H1 (cell line): ENCODE measurements around the gene SPATA31D4. TPM values are rescaled to one million over a fixed set of nuclear protein-coding genes. Genes with fewer than 3 reads are reported as not detected.
"Not testable (repeated sequence)": the region's sequence is repeated elsewhere in the genome, so short reads cannot be mapped to it uniquely, and the experiment has no call there.

Experiments used
- CTCF ChIA-PET: fragments of 300-600 bp; sonication (Branson Sonifier 250); formaldehyde crosslinking; loops from one replicate; lab custom pipeline; 2021; ENCODE audit not compliant: partially characterized antibody; lab: Charles Lee
- POLR2A ChIA-PET: fragments of 300-600 bp; sonication (Branson Sonifier 250); formaldehyde crosslinking; loops from one replicate; lab custom pipeline; 2021; ENCODE audit warnings: inconsistent platforms; ENCODE audit not compliant: partially characterized antibody; lab: Charles Lee
- DNase-seq, 2 experiments: peaks; one replicate each; pipeline versions ENCODE4 v3.0.0 to v3.0.0-alpha.2; 2010 to 2022; ENCODE audit warnings: low spot score in 2 of 2, low read depth in 1 of 2, mixed read lengths in 1 of 2
- FAIRE-seq: peaks from 2 replicates; lab custom pipeline; 2011; peaks lifted over from hg19 to GRCh38; lab: Jason Lieb, UNC
- H2AFZ ChIP-seq: 2 replicates; pipeline ENCODE4 v1.8.1; 2012; ENCODE audit warnings: low read length, inconsistent platforms
- H2AK5ac ChIP-seq: 2 replicates; pipeline ENCODE4 v1.6.1; 2013; ENCODE audit warnings: low read depth, low read length
- H2BK120ac ChIP-seq: replicated peaks from 2 replicates; pipeline ENCODE3; 2013; ENCODE audit warnings: low read depth, low read length, inconsistent platforms
- H2BK12ac ChIP-seq: 2 replicates; pipeline ENCODE4 v1.6.1; 2013; ENCODE audit warnings: low read depth, low read length
- H2BK15ac ChIP-seq: 2 replicates; pipeline ENCODE4 v1.6.1; 2013; ENCODE audit warnings: low read length
- H2BK20ac ChIP-seq: 2 replicates; pipeline ENCODE4 v1.6.1; 2013; ENCODE audit warnings: low read length
- H2BK5ac ChIP-seq: 2 replicates; pipeline ENCODE4 v1.6.1; 2013; ENCODE audit warnings: low read depth, low read length
- H3K14ac ChIP-seq: 2 replicates; pipeline ENCODE4 v1.6.1; 2013; ENCODE audit warnings: inconsistent platforms; ENCODE audit not compliant: insufficient read length
- H3K18ac ChIP-seq: 2 replicates; pipeline ENCODE4 v1.6.1; 2013; ENCODE audit warnings: low read length; ENCODE audit errors: extremely low read depth
- H3K23ac ChIP-seq: 2 replicates; pipeline ENCODE4 v1.6.1; 2013; ENCODE audit warnings: inconsistent platforms; ENCODE audit not compliant: insufficient read length
- H3K23me2 ChIP-seq: 2 replicates; pipeline ENCODE4 v1.6.1; 2013; ENCODE audit warnings: low read depth, low read length
- H3K27ac ChIP-seq: 2 replicates; pipeline ENCODE4 v1.6.1; 2011; ENCODE audit warnings: low read depth, low read length, inconsistent platforms
- H3K27me3 ChIP-seq, 4 experiments: replicated peaks in 1 of 4; 1 replicate in 1 of 4; 2 replicates in 3 of 4; pipeline versions ENCODE4 v1.6.1 to v1.8.1; 2011 to 2013; ENCODE audit warnings: low read length in 3 of 4, mild to moderate bottlenecking in 3 of 4, inconsistent platforms in 2 of 4, mixed read lengths in 2 of 4, moderate library complexity in 1 of 4; ENCODE audit not compliant: control insufficient read depth in 3 of 4, insufficient read depth in 3 of 4; ENCODE audit errors: extremely low read depth in 1 of 4
- H3K36me3 ChIP-seq, 4 experiments: 2 replicates each; pipeline versions ENCODE4 v1.6.1 to v1.8.1; 2011 to 2013; ENCODE audit warnings: mild to moderate bottlenecking in 4 of 4, low read length in 3 of 4, moderate library complexity in 2 of 4, control low read depth in 1 of 4, inconsistent platforms in 1 of 4; ENCODE audit not compliant: insufficient read depth in 4 of 4, control insufficient read depth in 2 of 4
- H3K4ac ChIP-seq: replicated peaks from 2 replicates; pipeline ENCODE3; 2013; ENCODE audit warnings: low read length, low read depth, mixed read lengths, inconsistent platforms; ENCODE audit not compliant: insufficient read length
- H3K4me1 ChIP-seq, 4 experiments: replicated peaks in 1 of 4; 1 replicate in 1 of 4; 2 replicates in 3 of 4; pipeline versions ENCODE4 v1.6.1 to v1.8.1; 2011 to 2013; ENCODE audit warnings: low read length in 3 of 4, inconsistent platforms in 2 of 4, mixed read lengths in 1 of 4; ENCODE audit not compliant: insufficient read depth in 4 of 4, control insufficient read depth in 3 of 4
- H3K4me2 ChIP-seq, 2 experiments: 2 replicates each; pipeline versions ENCODE4 v1.6.1 to v1.8.1; 2011 to 2013; ENCODE audit warnings: low read depth in 2 of 2, low read length in 2 of 2, control low read depth in 1 of 2, inconsistent platforms in 1 of 2, mild to moderate bottlenecking in 1 of 2; ENCODE audit not compliant: insufficient read depth in 1 of 2
- H3K4me3 ChIP-seq, 4 experiments: fragments of 200-600, 300-600 bp in 1 of 4; sonication (generic), shearing (Covaris generic), sonication (Bioruptor Twin) in 1 of 4; 2 replicates each; pipeline versions ENCODE4 v1.5.1 to v1.8.1; 2011 to 2016; ENCODE audit warnings: low read length in 4 of 4, low read depth in 3 of 4, control low read depth in 2 of 4, inconsistent platforms in 2 of 4, mild to moderate bottlenecking in 2 of 4, mixed read lengths in 1 of 4, moderate library complexity in 1 of 4; ENCODE audit not compliant: insufficient read depth in 2 of 4; ENCODE audit errors: extremely low read depth in 1 of 4
- H3K56ac ChIP-seq: replicated peaks from 2 replicates; pipeline ENCODE3; 2013; ENCODE audit warnings: low read depth, mild to moderate bottlenecking, mixed read lengths, low read length, inconsistent platforms; ENCODE audit not compliant: insufficient read length
- H3K79me1 ChIP-seq: 2 replicates; pipeline ENCODE4 v1.6.1; 2013; ENCODE audit warnings: low read depth, low read length, control low read depth
- H3K79me2 ChIP-seq, 2 experiments: 2 replicates each; pipeline versions ENCODE4 v1.6.1 to v1.8.1; 2012 to 2013; ENCODE audit warnings: low read length in 2 of 2, mild to moderate bottlenecking in 2 of 2, inconsistent platforms in 1 of 2; ENCODE audit not compliant: insufficient read depth in 2 of 2, control insufficient read depth in 1 of 2
- H3K9ac ChIP-seq, 4 experiments: replicated peaks in 1 of 4; 1 replicate in 1 of 4; 2 replicates in 3 of 4; pipeline versions ENCODE4 v1.6.1 to v1.8.1; 2011 to 2013; ENCODE audit warnings: low read depth in 3 of 4, low read length in 3 of 4, control low read depth in 2 of 4, mild to moderate bottlenecking in 2 of 4, moderate library complexity in 2 of 4, inconsistent platforms in 1 of 4; ENCODE audit errors: extremely low read depth in 1 of 4
- H3K9me3 ChIP-seq, 2 experiments: 2 replicates each; pipeline versions ENCODE4 v1.6.1 to v1.8.1; 2012 to 2013; ENCODE audit warnings: mild to moderate bottlenecking in 2 of 2, moderate library complexity in 2 of 2, control low read depth in 1 of 2, inconsistent platforms in 1 of 2, low read depth in 1 of 2, low read length in 1 of 2, mixed read lengths in 1 of 2; ENCODE audit not compliant: insufficient read depth in 2 of 2
- H4K20me1 ChIP-seq, 2 experiments: replicated peaks in 1 of 2; 2 replicates each; pipeline versions ENCODE3 to v1.8.1; 2011 to 2013; ENCODE audit warnings: inconsistent platforms in 2 of 2, low read length in 2 of 2, mild to moderate bottlenecking in 1 of 2; ENCODE audit not compliant: insufficient read depth in 2 of 2, control insufficient read depth in 1 of 2
- H4K5ac ChIP-seq: 2 replicates; pipeline ENCODE4 v1.6.1; 2013; ENCODE audit warnings: low read length, low read depth, mixed read lengths, inconsistent platforms; ENCODE audit not compliant: insufficient read length
- H4K8ac ChIP-seq: 2 replicates; pipeline ENCODE4 v1.8.0; 2013; ENCODE audit warnings: mild to moderate bottlenecking, moderate library complexity, low read length, inconsistent platforms; ENCODE audit not compliant: insufficient read depth; ENCODE audit errors: extremely low read depth
- H4K91ac ChIP-seq: replicated peaks from 2 replicates; pipeline ENCODE3; 2013; ENCODE audit warnings: low read length, mixed read lengths, inconsistent platforms; ENCODE audit not compliant: insufficient read length
- SAP30 ChIP-seq: fragments of 300-600 bp; sonication (generic); IDR thresholded peaks from 2 replicates; pipeline ENCODE4 v1.7.1; 2012; ENCODE audit warnings: low read length, moderate library complexity, mild to moderate bottlenecking, inconsistent platforms; ENCODE audit not compliant: insufficient read depth, insufficient replicate concordance
- TBP ChIP-seq: IDR thresholded peaks from 2 replicates; pipeline ENCODE4 v1.6.1; 2011; ENCODE audit warnings: low read depth, low read length, improper control_type of control experiment
- WGBS, 2 experiments: shearing (Covaris generic) in 1 of 2; methylation state at CpG; one replicate each; pipeline versions ENCODE4 v1.1.6 to v1.1.7; 2013 to 2015; ENCODE audit warnings: low lambda C conversion rate in 2 of 2, mixed read lengths in 2 of 2, inconsistent platforms in 1 of 2, low coverage in 1 of 2, missing lambda C conversion rate in 1 of 2; ENCODE audit not compliant: insufficient replicate concordance in 2 of 2, insufficient coverage in 1 of 2, insufficient read length in 1 of 2; ENCODE audit errors: extremely low coverage in 1 of 2, missing lambda C conversion rate in 1 of 2; 5-methylcytosine and 5-hydroxymethylcytosine counted together
- polyA plus RNA-seq, 7 experiments: library from polyadenylated mRNA; depleted of rRNA in 3 of 7; stranded (reverse) in 5 of 7; unstranded in 2 of 7; fragments of >200 nt in 5 of 7; fragments of 200-250 nt in 2 of 7; gene quantifications; 1 replicate in 5 of 7; 2 replicates in 1 of 7; 4 replicates in 1 of 7; pipeline versions ENCODE4 v1.2.1 to v1.2.3, GENCODE V29; 2011 to 2013; ENCODE audit warnings: missing spikeins in 2 of 7, mixed read lengths in 2 of 7
- total RNA-seq: library from RNA; stranded (reverse); fragmentation: NEBNext Ultra II Directional; extraction: Animal tissue kit (Norgen Biotek cat#: 25700); gene quantifications from 2 replicates; pipeline ENCODE4 v1.2.1, GENCODE V29; 2021

SPATA31D4 gene
- total and polyA plus RNA-seq, 2 of the 8 experiments (the other 6 are each of a cell fraction or from before 2014, with no cell fraction given): not detected

DNA sequence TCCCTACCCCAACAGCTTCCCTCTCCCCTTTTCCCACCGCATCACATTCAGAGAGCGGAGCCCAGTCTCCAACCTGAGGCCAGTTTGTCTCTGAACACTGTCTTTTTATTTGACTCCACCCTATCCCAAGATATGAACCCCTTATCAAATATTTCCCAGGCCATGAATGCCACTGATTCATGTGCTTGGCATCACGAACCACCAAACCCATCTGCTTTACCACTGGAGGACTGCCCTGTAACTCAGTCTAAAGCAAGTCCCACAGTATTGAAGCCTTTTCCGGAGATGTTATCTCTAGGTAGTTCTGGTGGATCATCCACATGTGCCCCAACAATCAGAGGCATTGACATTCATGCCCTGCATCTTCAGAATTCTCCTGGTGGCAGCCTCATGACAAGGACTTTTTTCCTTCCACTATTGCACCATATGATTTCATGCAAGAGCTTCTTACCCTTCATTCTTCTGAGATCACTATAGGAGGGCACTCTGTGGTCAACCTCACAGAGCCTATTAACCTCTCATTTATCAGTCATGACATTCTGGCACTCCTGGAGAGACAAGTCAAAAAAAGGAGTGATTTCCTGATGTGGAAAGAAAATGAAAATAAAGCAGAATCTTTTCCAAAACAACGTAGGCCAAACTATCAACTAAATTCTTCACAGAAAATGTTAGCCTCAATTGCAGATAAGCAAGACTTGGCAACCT is 12.3 kb upstream of the SPATA31D4 start (continued):
- no peak for TF ChIP-seq SAP30
- no peak for TF ChIP-seq TBP

DNA sequence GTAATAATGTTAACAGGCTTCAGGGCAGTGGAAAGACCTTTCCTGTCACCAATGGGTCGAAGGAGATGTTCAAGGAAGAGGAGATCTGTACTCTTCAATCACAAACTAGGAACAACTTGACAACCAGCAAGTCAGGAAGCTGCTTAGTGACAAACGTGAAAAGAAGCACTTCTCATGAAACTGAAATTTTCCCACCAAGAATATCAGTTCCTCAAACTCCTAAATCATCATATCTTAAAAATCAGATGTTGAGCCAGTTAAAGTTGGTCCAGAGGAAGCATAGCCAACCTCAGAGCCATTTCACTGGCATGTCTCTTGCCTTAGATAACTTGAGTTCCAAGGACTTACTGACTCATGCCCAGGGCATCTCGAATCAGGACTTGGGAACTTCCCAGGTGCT is 9.7 kb upstream of the SPATA31D4 start:
- H2BK120ac ChIP-seq, H3K27me3 ChIP-seq, H4K8ac ChIP-seq, H3K79me2 ChIP-seq, H3K23me2 ChIP-seq, H4K5ac ChIP-seq, H3K4me2 ChIP-seq, H3K9me3 ChIP-seq, H4K20me1 ChIP-seq, H3K79me1 ChIP-seq, H3K56ac ChIP-seq, H2BK20ac ChIP-seq, H2BK5ac ChIP-seq, H3K9ac ChIP-seq, FAIRE-seq, H3K36me3 ChIP-seq, H3K14ac ChIP-seq, H2AK5ac ChIP-seq, H3K18ac ChIP-seq, H3K23ac ChIP-seq, CTCF ChIA-PET, H4K91ac ChIP-seq, H3K27ac ChIP-seq, H3K4ac ChIP-seq, H2AFZ ChIP-seq, H3K4me3 ChIP-seq, H3K4me1 ChIP-seq, POLR2A ChIA-PET, DNase-seq, H2BK15ac ChIP-seq, H2BK12ac ChIP-seq: not testable (repeated sequence)
- WGBS, 2 experiments: 75% methylated on average over 1 of the region's 3 CpGs; no CpG with 5 or more reads in 1 of the 2 experiments
